HT-29 (cell line): Measurements from ENCODE around the gene IRF2BP1. TPM values are rescaled to one million over a fixed set of nuclear protein-coding genes. Genes with fewer than 3 reads are reported as not detected.
"Not testable (repeated sequence)": the region's sequence is repeated elsewhere in the genome, so short reads cannot be mapped to it uniquely, and the experiment has no call there.

Experiments
- DNase-seq: peaks from one replicate; pipeline ENCODE4 v3.0.0-alpha.2; 2015; ENCODE audit warnings: low spot score
- total RNA-seq: library from RNA; depleted of rRNA; stranded (reverse); fragments of >200 nt; shearing (Covaris generic); gene quantifications from 2 replicates; pipeline ENCODE4 v1.2.3, GENCODE V29; 2014

The IRF2BP1 gene
- total RNA-seq, 1 experiment from 2014 or later = 119 TPM

DNA sequence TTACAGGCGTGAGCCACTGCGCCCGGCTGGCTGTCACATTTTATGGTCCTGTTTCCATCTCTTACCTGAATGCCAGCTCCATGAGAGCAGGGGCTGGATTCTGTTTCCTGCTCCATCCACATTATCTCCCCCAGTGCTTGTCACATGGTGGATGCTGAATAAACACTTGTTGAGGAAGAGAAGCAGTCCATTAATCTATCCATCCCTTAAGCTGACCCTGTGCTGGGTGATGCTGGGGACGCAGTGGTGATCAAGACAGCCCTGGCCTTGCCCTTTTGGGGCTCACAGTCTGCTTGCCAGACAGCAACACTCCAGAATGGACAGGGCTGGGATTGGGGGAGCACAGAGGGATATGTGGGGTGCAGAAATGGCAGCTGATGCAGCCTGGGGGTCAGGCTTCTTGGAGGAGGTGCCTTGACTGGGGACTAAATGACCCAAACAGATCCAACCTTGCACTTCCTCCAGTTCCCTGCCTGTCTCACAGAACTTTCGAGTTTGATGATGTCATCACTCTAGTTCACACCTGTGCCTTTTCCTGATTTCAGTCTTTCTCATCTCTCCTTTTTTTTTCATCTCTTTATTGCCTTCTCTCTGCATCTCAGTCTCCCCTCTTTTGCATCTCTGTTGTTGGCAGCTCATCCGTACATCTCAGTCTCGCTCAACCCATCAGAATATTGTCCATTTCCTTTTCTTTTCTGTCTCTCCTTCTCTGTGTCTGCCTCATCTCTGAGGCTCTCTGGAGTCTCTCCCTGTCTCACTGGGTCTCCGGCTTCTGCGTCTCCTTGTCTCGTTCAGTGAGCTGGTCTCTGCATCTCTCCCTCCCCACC, 4.6 kb downstream of the IRF2BP1 start:
- peak; percentile 21 for DNase-seq

DNA sequence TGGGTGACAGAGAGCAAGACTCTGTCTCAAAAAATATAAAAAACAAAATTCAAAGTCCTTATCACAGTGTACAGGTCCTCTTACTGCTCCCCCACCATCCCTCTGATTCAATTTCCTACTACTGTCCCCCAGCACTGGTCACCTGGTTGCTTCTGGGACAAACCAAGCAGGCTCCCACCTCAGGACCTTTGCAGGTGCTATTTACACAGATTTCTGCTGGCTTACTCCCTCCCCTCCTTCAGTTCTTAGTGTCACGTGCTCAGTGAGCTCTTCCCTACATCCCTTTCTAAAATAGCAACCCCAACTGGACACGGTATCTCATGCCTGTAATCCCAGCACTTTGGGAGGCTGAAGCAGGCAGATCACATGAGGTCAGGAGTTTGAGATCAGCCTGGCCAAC, 6.0 kb downstream of the IRF2BP1 start:
- no peak for DNase-seq

DNA sequence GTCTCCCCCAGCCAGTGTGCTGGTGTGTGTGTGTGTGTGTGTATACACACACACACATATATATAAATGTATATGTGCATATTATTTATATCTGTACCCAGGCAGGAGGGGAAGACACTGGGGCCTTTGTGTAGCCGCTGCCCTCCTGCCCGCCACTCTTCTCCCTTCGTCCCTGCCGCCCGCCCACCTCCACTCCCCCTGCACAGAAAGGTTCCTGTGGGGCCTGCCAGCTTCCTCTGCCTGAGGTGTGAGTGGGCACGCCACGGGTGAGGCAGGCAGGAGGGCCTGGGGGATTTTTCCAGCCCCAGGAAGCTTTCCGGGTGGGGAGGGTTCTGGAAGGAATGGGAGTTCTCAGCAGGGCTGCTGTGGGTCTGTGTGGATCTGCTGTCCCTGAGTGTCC, 6.9 kb downstream of the IRF2BP1 start:
- peak; percentile 26 for DNase-seq

DNA sequence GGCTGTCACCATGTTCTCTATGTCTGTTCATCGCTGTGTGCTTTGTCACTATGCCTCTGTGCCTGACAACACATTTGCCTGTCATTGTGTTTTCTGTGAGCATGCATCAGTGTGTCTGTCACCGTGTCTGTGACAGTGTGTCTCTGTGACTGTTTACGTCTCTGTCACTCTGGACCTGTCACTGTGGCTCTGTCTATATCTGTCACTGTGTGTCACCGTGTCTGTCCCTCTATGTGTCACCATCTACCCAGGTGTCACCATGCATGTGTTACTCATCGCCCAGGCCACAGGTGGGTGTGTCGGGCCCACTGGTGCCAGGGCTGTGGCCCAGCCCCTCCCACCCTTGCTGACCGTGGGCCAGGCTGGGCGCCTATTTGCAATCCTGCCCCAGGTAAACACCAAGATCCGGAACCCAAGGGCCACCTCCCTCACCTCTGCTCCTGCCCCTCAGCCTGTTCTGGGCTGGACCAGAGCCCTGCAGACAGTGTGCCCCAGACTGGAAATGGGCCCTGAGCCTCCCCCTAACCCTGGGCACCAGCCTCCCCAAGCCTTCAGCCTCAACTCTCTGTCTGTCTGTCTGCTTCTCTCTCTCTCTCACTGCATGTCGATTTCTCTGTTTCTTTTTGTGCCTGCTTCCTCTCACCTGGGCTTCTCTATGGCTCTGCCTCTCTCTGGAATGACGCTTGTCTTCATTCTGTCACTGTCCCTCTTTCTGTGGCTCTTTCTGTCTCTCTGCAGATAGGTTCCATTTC, 7.7 kb downstream of the IRF2BP1 start:
- DNase-seq = peak; percentile 85

DNA sequence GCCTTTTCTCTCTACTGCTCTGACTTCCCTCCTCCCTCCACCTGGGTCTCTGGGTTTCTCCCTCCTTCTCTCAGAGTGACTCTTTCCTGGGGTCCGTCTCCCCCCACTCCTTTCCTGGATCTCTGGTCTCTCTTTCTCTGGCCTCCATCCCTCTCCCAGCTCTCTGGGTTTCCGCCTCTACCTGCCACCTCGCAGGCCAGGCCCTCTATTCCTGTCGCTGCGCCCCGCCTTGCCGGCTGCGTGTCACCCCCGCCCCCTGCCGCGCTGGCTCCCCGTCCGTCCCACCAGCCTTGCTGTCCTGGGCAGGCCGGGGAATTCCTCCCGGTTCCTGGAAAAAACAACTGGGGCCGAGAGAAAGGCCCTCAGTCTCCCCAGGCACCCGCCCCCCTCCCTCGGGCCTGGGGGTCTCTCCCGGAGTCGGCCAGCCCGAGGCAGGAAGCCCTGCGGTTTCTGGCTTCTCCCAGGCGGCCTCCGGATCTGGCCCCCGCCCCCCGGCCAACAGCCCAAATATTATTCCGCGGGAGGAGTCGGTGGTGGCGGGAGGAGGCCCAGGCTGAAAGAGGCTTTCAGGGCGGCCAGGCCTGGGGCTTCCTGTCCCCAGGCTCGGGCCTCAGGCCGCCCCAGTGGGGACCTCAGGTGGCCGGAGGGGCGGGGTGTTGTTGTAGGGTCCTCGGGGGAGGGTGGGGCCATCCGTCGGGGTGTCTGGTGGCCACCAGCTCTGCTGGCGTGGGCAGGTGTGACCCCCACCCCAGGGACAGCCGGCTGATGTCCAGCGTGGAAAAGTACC, 9.3 kb downstream of the IRF2BP1 start:
- DNase-seq = peak; percentile 39

DNA sequence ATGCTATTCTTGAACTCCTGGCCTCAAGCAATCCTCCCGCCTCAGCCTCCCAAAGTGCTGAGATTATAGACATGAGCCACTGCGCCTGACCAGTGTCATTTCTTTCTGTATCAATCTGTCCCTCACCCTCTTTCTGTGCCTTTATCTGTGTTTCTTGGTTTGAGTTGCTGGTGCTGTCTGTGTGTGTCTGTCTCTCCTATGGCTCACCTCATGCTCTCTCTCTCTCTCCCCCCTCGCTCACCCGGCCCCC, 9.9 kb downstream of the IRF2BP1 start:
- no peak for DNase-seq

DNA sequence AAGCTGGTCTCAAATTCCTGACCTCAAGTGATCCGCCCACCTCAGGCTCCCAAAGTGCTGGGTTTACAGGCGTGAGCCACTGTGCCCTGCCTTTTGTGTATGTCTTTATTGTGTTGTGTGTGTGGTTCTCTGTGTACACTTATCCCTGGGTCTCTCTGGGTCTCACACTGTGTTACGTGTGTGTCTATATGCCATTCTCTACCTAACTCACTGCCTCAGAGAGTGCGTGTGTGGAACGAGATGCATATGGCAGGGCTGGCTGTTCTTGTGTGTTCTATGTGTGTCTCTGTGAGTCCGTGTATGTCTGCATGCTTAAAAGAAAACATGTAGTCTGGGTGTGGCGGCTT, 11.3 kb downstream of the IRF2BP1 start:
- DNase-seq = no peak

DNA sequence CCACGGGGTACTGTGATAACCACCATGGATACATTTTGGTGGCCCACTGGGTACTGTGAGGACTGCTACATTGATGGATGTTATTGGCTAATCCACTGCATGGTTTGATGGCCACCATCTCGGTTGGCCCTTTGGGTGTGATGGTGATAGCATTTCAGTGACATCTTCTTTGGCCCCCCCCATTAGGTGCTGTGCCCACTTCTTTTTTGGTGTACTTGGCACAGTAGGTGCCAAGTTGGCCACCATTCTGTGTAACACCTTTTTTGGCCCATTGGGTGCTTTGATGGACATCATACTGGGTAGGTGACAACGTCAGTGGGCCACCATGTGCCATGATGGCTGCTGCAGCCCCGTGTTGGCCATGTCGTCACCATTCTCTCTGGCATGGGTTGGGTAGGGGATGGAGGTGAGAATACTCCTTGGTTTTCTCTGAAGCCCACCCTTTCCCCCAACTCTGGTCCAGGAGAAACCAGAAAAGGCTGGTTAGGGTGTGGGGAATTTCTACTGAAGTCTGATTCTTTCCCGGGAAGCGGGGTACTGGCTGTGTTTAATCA, 12.6 kb downstream of the IRF2BP1 start:
- no peak for DNase-seq

DNA sequence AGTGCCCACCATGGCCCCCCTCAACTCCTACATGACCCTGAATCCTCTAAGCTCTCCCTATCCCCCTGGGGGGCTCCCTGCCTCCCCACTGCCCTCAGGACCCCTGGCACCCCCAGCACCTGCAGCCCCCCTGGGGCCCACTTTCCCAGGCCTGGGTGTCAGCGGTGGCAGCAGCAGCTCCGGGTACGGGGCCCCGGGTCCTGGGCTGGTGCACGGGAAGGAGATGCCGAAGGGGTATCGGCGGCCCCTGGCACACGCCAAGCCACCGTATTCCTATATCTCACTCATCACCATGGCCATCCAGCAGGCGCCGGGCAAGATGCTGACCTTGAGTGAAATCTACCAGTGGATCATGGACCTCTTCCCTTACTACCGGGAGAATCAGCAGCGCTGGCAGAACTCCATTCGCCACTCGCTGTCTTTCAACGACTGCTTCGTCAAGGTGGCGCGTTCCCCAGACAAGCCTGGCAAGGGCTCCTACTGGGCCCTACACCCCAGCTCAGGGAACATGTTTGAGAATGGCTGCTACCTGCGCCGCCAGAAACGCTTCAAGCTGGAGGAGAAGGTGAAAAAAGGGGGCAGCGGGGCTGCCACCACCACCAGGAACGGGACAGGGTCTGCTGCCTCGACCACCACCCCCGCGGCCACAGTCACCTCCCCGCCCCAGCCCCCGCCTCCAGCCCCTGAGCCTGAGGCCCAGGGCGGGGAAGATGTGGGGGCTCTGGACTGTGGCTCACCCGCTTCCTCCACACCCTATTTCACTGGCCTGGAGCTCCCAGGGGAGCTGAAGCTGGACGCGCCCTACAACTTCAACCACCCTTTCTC, 13.6 kb downstream of the IRF2BP1 start:
- no peak for DNase-seq

DNA sequence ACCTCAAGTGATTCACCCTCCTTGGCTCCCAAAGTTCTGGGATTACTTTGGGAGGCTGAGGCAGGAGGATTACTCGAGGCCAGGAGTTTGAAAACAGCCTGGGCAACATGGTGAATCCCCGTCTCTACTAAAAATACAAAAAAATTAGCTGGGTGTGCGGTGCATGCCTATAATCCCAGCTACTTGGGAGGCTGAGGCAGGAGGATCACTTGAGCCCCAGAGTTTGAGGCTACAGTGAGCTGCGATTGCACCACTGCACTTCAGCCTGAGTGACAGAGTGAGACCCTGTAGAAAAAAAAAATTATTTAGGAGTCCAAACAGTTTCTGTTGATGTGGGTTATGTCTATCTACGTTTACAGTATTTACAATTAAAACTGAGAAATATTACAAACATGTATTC, 15.1 kb downstream of the IRF2BP1 start:
- no peak for DNase-seq

DNA sequence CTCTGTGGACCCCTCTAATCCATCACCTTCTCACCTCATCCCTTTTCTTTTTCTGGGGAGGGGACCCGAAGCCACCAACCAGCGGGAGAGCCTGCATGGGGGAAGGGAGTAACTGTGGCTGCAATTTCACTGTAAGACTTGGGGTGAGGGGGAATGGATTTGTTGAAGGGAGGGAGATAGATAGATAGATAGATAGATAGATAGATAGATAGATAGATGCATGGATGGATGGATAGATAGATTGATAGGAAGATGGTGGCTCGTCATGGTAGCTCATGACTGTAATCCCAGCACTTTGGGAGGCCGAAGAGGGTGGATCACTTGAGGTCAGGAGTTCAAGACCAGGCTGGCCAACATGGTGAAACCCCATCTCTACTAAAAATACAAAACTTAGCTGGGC, 18.7 kb downstream of the IRF2BP1 start:
- not testable (repeated sequence) for DNase-seq

DNA sequence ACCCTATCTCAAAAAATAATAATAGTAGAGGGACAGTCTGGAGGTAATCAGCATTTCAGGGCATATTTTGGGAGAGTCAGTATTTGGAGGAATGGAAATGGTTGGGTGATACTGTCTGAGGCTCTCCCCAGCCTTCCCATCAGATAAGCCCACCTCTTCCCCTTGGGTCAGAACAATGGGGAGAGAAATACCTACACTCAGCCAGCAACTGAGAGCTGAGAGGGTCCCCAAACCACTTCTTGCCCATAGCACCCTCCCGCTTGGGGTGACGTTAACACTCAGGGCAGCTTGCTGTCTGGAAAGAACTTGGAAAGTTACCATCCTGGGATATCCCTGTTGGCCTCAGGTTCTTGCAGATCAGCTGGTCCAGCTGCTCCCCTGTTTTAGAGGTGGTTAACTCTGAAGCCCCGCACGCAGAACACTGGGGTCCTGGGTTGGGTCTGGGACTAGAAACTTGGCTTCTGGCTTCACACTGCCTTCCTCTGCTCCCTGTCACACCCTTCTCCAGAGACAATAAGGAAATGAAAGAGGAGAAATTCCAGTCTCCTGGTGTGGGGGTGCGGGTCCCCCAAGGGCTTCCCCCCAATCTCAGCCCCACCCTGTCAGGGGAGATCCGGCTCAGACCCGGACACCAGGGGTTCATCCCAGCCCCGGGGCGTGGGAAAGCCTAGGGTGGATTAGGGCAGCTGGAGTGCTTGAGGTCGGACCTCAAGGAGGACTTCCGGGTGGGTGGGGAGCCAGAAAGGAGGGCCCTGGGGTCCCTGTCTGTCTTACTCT, 19.4 kb downstream of the IRF2BP1 start:
- DNase-seq = no peak

DNA sequence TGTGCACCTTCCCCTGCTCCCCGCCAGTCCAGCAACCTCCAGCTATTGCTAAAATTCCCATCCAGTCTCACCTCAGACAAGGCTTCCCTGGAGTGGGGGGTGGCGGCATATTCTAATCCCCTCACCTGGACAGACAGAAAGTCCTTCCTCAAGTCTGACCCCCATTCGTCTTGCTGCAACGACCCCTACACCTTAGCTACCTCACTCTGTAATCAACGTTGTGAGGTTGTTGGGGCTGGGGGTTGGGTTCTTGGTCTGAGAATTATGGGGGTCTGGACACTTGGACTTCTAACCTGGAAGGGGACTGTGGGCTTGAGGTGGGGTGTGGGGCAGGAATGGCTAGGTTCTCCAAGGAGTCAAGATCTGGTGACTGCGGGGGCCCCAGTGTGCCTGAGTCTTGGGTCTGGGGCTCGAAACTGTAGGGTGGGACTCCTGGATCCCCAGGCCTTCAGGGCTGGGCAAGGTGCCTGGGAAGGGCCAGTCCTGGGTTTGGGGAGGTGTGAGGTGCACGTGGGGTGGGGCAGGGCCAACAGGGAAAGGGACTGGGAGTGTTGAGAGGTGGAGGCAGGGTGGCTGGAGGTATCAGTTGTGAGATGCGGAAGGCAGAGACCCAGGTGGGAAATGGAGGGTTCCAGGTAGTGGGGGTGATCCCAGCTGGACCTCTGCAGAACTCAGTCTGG, 20.5 kb downstream of the IRF2BP1 start:
- DNase-seq = no peak

DNA sequence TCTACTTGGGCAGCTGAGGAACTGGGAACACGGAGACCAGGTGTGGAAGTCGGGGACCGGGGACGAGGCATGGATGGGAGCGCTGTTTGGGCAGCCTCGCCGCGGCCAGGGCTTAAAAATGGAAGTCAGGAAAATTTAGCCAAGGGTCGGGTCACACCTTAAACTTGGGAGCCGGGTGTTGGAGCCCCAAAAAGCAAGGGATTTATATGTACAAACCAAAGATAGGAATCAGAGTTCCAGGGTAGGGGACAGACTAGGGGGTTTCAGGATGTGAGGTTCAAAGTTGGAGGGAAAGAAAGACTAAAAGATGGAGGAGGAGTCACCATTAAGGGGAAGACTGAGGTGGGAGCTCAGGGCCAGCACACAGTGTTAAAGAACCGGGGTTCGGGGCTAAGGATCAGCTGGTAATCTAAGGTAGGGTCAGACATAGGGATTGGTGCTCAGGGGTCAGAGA, 21.3 kb downstream of the IRF2BP1 start:
- no peak for DNase-seq

DNA sequence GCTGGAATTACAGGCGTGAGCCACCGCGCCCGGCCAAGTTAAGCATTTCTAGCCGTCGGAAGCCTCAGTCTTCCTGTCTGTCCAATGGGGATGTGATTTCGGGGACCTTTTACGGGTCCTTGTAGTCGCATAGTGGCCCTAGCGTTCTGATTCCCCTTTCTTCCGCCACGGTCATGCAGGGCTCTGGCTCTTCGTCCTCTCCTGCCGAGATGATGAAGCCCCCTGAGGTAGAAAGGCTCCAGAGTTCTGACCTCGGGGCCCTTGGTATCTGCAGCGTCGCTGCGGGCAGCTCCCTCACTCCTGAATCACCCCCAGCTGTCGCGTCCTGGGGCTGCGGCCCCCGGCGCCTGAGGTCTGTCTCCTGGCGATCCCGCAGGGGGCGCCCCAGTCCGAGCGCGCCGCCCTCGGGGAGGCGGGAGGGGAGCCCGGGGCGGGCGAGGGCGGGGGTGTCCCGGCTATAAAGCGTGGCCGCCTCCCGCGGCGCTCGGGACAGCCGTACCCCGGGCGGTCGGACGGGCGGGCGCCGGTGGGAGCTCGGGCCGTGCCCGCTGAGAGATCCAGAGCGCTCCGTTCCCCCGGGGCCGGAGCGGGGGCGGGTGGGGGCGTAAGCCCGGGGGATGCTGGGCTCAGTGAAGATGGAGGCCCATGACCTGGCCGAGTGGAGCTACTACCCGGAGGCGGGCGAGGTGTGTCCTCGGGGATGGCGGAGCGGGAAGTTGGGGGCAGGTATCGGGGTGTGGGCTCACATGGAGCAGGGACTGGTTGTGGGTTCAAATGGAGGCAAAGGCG, 21.9 kb downstream of the IRF2BP1 start, which contains the start of gene FOXA3:
FOXA3 (plus strand) TSS at position 487 of the 789 bp plus-strand sequence; CDS start at position 618, 131 bp downstream.
- DNase-seq = peak; percentile 84

DNA sequence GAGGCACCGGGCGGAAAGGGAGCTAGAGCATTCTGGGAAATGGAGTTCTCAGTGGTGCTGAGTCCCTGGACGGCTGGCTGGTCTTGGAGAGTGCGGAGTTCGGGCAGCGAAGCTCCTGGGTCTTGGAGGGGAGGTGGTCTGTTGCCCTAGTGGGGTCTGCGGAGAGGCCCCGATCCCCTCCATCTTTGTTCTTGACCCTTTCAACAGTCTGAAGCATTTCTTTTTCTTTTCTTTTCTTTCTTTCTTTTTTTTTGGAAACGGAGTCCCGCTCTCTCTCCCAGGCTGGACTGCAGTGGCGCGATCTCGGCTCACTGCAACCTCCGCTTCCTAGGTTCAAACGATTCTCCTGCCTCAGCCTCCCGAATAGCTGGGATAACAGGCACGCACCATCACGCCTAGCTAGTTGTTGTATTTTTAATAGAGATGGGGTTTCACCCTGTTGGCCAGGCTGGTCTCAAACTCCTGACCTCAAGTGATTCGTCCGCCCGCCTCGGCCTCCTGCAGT, 22.6 kb downstream of the IRF2BP1 start:
- DNase-seq = no peak

DNA sequence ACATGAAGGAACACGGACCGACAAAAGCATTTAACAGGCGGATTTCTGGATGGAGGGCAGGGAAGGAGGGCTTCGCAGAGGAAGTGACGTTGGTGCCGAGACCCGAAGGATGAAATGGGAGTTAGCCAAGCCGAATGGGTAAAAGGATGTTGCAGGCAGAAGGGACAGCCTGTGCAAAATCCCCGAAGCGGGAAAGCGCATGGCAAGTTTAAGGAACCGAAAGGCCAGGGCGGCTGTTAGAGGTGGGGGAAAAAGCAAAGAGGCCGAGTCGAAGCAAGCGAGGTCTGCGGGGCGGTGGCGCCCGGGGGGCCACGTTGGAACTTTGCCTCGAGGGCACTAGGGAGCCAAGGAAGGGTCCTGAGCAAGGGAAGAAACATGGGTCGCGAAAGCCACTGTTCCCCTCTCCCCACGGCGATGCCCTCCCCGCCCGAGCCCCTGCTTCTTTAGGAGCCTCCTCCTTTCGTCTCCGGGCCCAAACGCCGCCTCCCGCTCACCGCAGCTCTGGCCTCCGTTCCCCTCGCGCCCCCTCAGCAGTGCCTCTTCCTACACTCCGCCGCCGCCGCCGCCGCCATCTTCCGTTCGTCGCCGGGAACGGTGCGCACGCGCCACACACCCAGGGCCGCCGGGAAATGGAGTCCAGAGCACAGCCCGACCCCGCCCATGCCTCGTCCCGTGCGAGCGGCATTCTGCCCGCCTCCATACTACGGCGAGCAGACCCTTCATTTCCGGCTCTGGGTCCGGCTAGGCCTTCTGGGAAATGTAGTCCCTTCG, 23.2 kb downstream of the IRF2BP1 start, which contains the start of gene SYMPK:
SYMPK (minus strand) TSS at position 584 of the 771 bp plus-strand sequence. CDS start 8,652 bp downstream, outside the sequence.
- peak; percentile 100 for DNase-seq

DNA sequence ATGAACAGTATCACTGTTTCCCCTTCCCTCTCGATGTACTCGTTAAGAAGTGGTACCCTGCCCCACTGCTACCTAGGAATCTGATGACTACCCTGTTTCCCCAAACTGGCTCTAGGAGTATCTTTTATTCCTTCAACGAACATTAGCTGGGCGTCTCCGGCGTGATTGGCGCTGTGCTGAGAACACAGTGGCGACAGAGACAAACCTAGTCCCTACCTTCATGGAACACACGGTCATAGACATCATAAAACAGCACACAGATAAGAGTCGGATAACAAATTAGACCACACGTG, 23.7 kb downstream of the IRF2BP1 start:
- DNase-seq = no peak
